HG02970 (cell line): ENCODE results near the gene TMEM150C.
"Not testable (repeated sequence)": the region's sequence is repeated elsewhere in the genome, so short reads cannot be mapped to it uniquely, and the experiment has no call there.

Experiments used
- ATAC-seq: cut with Tn5 transposase; IDR thresholded peaks from one replicate; pipeline ENCODE4 v1.9.1; 2021; ENCODE audit warnings: mild to moderate bottlenecking, moderate library complexity, moderate number of reproducible peaks; ENCODE audit not compliant: unreplicated experiment, low FRiP score

TMEM150C gene

GRCh38 chr4:82569727-82570126 is 7.9 kb upstream of the TMEM150C start:
- no peak for ATAC-seq

- no peak for ATAC-seq
Measured at GRCh38 chr4:82569076-82569475, 7.3 kb upstream of the TMEM150C start.

GRCh38 chr4:82567444-82567843 is 5.7 kb upstream of the TMEM150C start:
- no peak for ATAC-seq

GRCh38 chr4:82562564-82562854 is 721 bp upstream of the TMEM150C start:
- no peak for ATAC-seq

GRCh38 chr4:82560853-82561785 is 669 bp downstream of the TMEM150C start:
- no peak for ATAC-seq

- no peak for ATAC-seq
Measured at GRCh38 chr4:82559735-82560120, 2.1 kb downstream of the TMEM150C start.

GRCh38 chr4:82559090-82559734 is 2.6 kb downstream of the TMEM150C start:
- not testable (repeated sequence) for ATAC-seq

- ATAC-seq, result no peak
Measured at GRCh38 chr4:82555276-82555675, 6.5 kb downstream of the TMEM150C start.

GRCh38 chr4:82553020-82553419 is 8.8 kb downstream of the TMEM150C start:
- no peak for ATAC-seq

GRCh38 chr4:82551734-82552133 is 10.1 kb downstream of the TMEM150C start:
- ATAC-seq, result no peak

- ATAC-seq, result not testable (repeated sequence)
Measured at GRCh38 chr4:82547850-82548249, 13.9 kb downstream of the TMEM150C start.

GRCh38 chr4:82543131-82543530 is 18.7 kb downstream of the TMEM150C start:
- no peak for ATAC-seq

GRCh38 chr4:82542642-82543041 is 19.1 kb downstream of the TMEM150C start:
- ATAC-seq, result no peak

GRCh38 chr4:82529322-82529721 is 32.5 kb downstream of the TMEM150C start:
- no peak for ATAC-seq

GRCh38 chr4:82528868-82529267 is 32.9 kb downstream of the TMEM150C start:
- ATAC-seq, result no peak

- ATAC-seq, result no peak
Measured at GRCh38 chr4:82528074-82528473, 33.7 kb downstream of the TMEM150C start.

- ATAC-seq, result no peak
Measured at GRCh38 chr4:82525307-82525911, 36.4 kb downstream of the TMEM150C start.

- ATAC-seq, result no peak
Measured at GRCh38 chr4:82524570-82525152, 37.1 kb downstream of the TMEM150C start.

GRCh38 chr4:82523179-82523578 is 38.6 kb downstream of the TMEM150C start:
- ATAC-seq, result no peak

- ATAC-seq, result no peak
Measured at GRCh38 chr4:82522472-82522871, 39.3 kb downstream of the TMEM150C start.

- ATAC-seq, result no peak
Measured at GRCh38 chr4:82521283-82521682, 40.5 kb downstream of the TMEM150C start.
